H9 (cell line): Measurements from ENCODE around the gene LHPP. TPM values are rescaled to one million over a fixed set of nuclear protein-coding genes. Genes with fewer than 3 reads are reported as not detected.

ENCODE experiments used
- DNase-seq: peaks from one replicate; pipeline ENCODE4 v3.0.0-alpha.2; 2017
- H2AFZ ChIP-seq: one replicate; pipeline ENCODE4 v1.6.1; 2013; ENCODE audit warnings: mild to moderate bottlenecking, low read length, control low read depth, moderate library complexity
- H2AK5ac ChIP-seq: 2 replicates; pipeline ENCODE4 v1.6.1; 2013; ENCODE audit warnings: low read length, control low read depth, mixed read lengths; ENCODE audit not compliant: insufficient read length
- H2BK120ac ChIP-seq: one replicate; pipeline ENCODE4 v1.6.1; 2013; ENCODE audit warnings: low read depth, mild to moderate bottlenecking, low read length, control low read depth, inconsistent platforms; ENCODE audit not compliant: poor library complexity, severe bottlenecking
- H2BK12ac ChIP-seq: 2 replicates; pipeline ENCODE4 v1.6.1; 2013; ENCODE audit warnings: low read length, control low read depth, mixed read lengths, low read depth; ENCODE audit not compliant: insufficient read length
- H2BK15ac ChIP-seq: 2 replicates; pipeline ENCODE4 v1.6.1; 2013; ENCODE audit warnings: low read depth, low read length, control low read depth
- H2BK20ac ChIP-seq: one replicate; pipeline ENCODE4 v1.6.1; 2013; ENCODE audit warnings: low read depth, mild to moderate bottlenecking, low read length, control low read depth, inconsistent platforms; ENCODE audit not compliant: poor library complexity, severe bottlenecking
- H2BK5ac ChIP-seq: 2 replicates; pipeline ENCODE4 v1.6.1; 2013; ENCODE audit warnings: low read length, control low read depth, mixed read lengths; ENCODE audit not compliant: insufficient read length
- H3K14ac ChIP-seq: 2 replicates; pipeline ENCODE4 v1.6.1; 2013; ENCODE audit warnings: low read length, control low read depth; ENCODE audit not compliant: insufficient read depth
- H3K18ac ChIP-seq: 2 replicates; pipeline ENCODE4 v1.6.1; 2013; ENCODE audit warnings: low read depth, mild to moderate bottlenecking, mixed read lengths, low read length, control low read depth; ENCODE audit not compliant: insufficient read length
- H3K23ac ChIP-seq: 2 replicates; pipeline ENCODE4 v1.6.1; 2013; ENCODE audit warnings: low read length, control low read depth, mixed read lengths, low read depth; ENCODE audit not compliant: insufficient read length
- H3K23me2 ChIP-seq: 2 replicates; pipeline ENCODE4 v1.6.1; 2013; ENCODE audit warnings: low read depth, mild to moderate bottlenecking, mixed read lengths, low read length, control low read depth; ENCODE audit not compliant: insufficient read length, poor library complexity, severe bottlenecking
- H3K27ac ChIP-seq: 2 replicates; pipeline ENCODE4 v1.5.1; 2013; ENCODE audit warnings: low read length, control low read depth, mixed read lengths, low read depth; ENCODE audit not compliant: insufficient read length
- H3K27me3 ChIP-seq: 2 replicates; pipeline ENCODE4 v1.6.1; 2013; ENCODE audit warnings: low read length, control low read depth, inconsistent platforms; ENCODE audit not compliant: insufficient read depth
- H3K4ac ChIP-seq: 2 replicates; pipeline ENCODE4 v1.6.1; 2013; ENCODE audit warnings: low read depth, mild to moderate bottlenecking, control low read depth, inconsistent platforms, low read length, moderate library complexity
- H3K4me1 ChIP-seq: 2 replicates; pipeline ENCODE4 v1.6.1; 2013; ENCODE audit warnings: low read length, control low read depth, inconsistent platforms; ENCODE audit not compliant: insufficient read depth
- H3K4me2 ChIP-seq: 2 replicates; pipeline ENCODE4 v1.6.1; 2013; ENCODE audit warnings: low read length, control low read depth, mixed read lengths; ENCODE audit not compliant: insufficient read length, insufficient read depth
- H3K56ac ChIP-seq: 2 replicates; pipeline ENCODE4 v1.6.1; 2013; ENCODE audit warnings: low read depth, mild to moderate bottlenecking, mixed read lengths, low read length, control low read depth; ENCODE audit not compliant: insufficient read length
- H3K79me1 ChIP-seq: 2 replicates; pipeline ENCODE4 v1.6.1; 2013; ENCODE audit warnings: low read depth, mild to moderate bottlenecking, moderate library complexity, low read length, control low read depth, inconsistent platforms; ENCODE audit not compliant: insufficient read depth, poor library complexity, severe bottlenecking
- H3K79me2 ChIP-seq: 2 replicates; pipeline ENCODE4 v1.6.1; 2013; ENCODE audit warnings: low read length, control low read depth, inconsistent platforms; ENCODE audit not compliant: insufficient read depth
- H3K9ac ChIP-seq: 2 replicates; pipeline ENCODE4 v1.6.1; 2013; ENCODE audit warnings: low read length, control low read depth, mixed read lengths; ENCODE audit not compliant: insufficient read length; ENCODE audit errors: extremely low read depth
- H3K9me3 ChIP-seq: one replicate; pipeline ENCODE4 v1.6.1; 2013; ENCODE audit warnings: low read depth, low read length, inconsistent platforms; ENCODE audit not compliant: control insufficient read depth
- H3T11ph ChIP-seq: one replicate; pipeline ENCODE4 v1.6.1; 2013; ENCODE audit warnings: mild to moderate bottlenecking, low read length, control low read depth, inconsistent platforms
- H4K20me1 ChIP-seq: one replicate; pipeline ENCODE4 v1.6.1; 2013; ENCODE audit not compliant: control insufficient read depth, insufficient read length, insufficient read depth
- H4K5ac ChIP-seq: 2 replicates; pipeline ENCODE4 v1.6.1; 2013; ENCODE audit warnings: low read depth, mild to moderate bottlenecking, mixed read lengths, low read length, control low read depth; ENCODE audit not compliant: insufficient read length
- H4K8ac ChIP-seq: replicated peaks from 2 replicates; pipeline ENCODE4 v1.6.1; 2013; ENCODE audit warnings: low read length, control low read depth, mixed read lengths, low read depth; ENCODE audit not compliant: insufficient read length
- H4K91ac ChIP-seq: 2 replicates; pipeline ENCODE4 v1.6.1; 2013; ENCODE audit warnings: low read depth, mild to moderate bottlenecking, moderate library complexity, mixed read lengths, low read length, control low read depth; ENCODE audit not compliant: insufficient read length
- H3K27ac Mint-ChIP-seq, 3 experiments: 2 replicates in 2 of 3; 3 replicates in 1 of 3; pipeline ENCODE4 v1.8.0; 2020 to 2021; ENCODE audit warnings: mixed read lengths in 3 of 3, mild to moderate bottlenecking in 1 of 3, moderate library complexity in 1 of 3
- H3K27me3 Mint-ChIP-seq: 2 replicates; pipeline ENCODE4 v1.8.0; 2021; ENCODE audit warnings: low read depth, mild to moderate bottlenecking, moderate library complexity, mixed read lengths
- H3K36me3 Mint-ChIP-seq, 3 experiments: 2 replicates in 2 of 3; 3 replicates in 1 of 3; pipeline ENCODE4 v1.8.0; 2020 to 2021; ENCODE audit warnings: low read depth in 3 of 3, mixed read lengths in 3 of 3; ENCODE audit not compliant: insufficient read depth in 1 of 3
- H3K4me1 Mint-ChIP-seq, 2 experiments: 2 replicates each; pipeline ENCODE4 v1.8.0; 2020; ENCODE audit warnings: mixed read lengths in 2 of 2
- H3K4me3 Mint-ChIP-seq, 2 experiments: 2 replicates in 1 of 2; 3 replicates in 1 of 2; pipeline ENCODE4 v1.8.0; 2020 to 2021; ENCODE audit warnings: mild to moderate bottlenecking in 2 of 2, mixed read lengths in 2 of 2, moderate library complexity in 1 of 2
- H3K9me3 Mint-ChIP-seq, 2 experiments: 2 replicates in 1 of 2; 3 replicates in 1 of 2; pipeline ENCODE4 v1.8.0; 2020; ENCODE audit warnings: mild to moderate bottlenecking in 2 of 2, mixed read lengths in 2 of 2, moderate library complexity in 1 of 2
- WGBS: extraction: QIAGEN DNeasy Blood & Tissue Kit; methylation state at CpG from one replicate; pipeline ENCODE4 v1.1.7; 2013; ENCODE audit warnings: missing lambda C conversion rate, low lambda C conversion rate, mixed read lengths; ENCODE audit not compliant: insufficient read length; ENCODE audit errors: extremely low coverage; 5-methylcytosine and 5-hydroxymethylcytosine counted together
- total RNA-seq: library from RNA; stranded (reverse); gene quantifications from 2 replicates; pipeline ENCODE4 v1.2.1, GENCODE V29; 2021
- TF ChIP-seq, protein P1 (sequence below): fragments of 200-600 bp; sonication (generic); conservative IDR thresholded peaks from 3 replicates; pipeline ENCODE4 v1.8.0; 2021; ENCODE audit warnings: antibody characterized with exemption, mild to moderate bottlenecking

LHPP gene
- total RNA-seq, 1 experiment from 2014 or later, result 29.6 TPM

- no peaks in the 10 kb centered on the region; a peak in 2 of 5 replicates for H3K9me3 Mint-ChIP-seq
- no peaks in the 10 kb centered on the region for H3K9me3 ChIP-seq
- H3K27me3 Mint-ChIP-seq, result peaks cover 74% of the 10 kb centered on the region
- H3K4me2 ChIP-seq, result peak overlapping the region; percentile 72
- H3K36me3 Mint-ChIP-seq, result peaks cover 0 to 9% (median 0%) of the 10 kb centered on the region in 3 experiments; a peak in 2 of 7 replicates
- H3K27ac Mint-ChIP-seq, result peak overlapping the region in 2 of 3 experiments; percentile 30 to 91; a peak in 4 of 7 replicates
- H3K79me1 ChIP-seq, result no peaks in the 10 kb centered on the region
- no peak overlapping the region for H3K9ac ChIP-seq
- TF ChIP-seq, protein P1, sequence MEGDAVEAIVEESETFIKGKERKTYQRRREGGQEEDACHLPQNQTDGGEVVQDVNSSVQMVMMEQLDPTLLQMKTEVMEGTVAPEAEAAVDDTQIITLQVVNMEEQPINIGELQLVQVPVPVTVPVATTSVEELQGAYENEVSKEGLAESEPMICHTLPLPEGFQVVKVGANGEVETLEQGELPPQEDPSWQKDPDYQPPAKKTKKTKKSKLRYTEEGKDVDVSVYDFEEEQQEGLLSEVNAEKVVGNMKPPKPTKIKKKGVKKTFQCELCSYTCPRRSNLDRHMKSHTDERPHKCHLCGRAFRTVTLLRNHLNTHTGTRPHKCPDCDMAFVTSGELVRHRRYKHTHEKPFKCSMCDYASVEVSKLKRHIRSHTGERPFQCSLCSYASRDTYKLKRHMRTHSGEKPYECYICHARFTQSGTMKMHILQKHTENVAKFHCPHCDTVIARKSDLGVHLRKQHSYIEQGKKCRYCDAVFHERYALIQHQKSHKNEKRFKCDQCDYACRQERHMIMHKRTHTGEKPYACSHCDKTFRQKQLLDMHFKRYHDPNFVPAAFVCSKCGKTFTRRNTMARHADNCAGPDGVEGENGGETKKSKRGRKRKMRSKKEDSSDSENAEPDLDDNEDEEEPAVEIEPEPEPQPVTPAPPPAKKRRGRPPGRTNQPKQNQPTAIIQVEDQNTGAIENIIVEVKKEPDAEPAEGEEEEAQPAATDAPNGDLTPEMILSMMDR, result no peak
- H4K20me1 ChIP-seq, result no peaks in the 10 kb centered on the region
- no peak overlapping the region for H3K56ac ChIP-seq
- H3K27ac ChIP-seq, result no peak overlapping the region
- H3K4me1 Mint-ChIP-seq, result peaks cover 67 to 73% of the 10 kb centered on the region in 2 experiments
- no peak overlapping the region for H4K91ac ChIP-seq
- no peak overlapping the region for H3K18ac ChIP-seq
- no peak overlapping the region for H3K23ac ChIP-seq
- peak; percentile 59 for DNase-seq
- no peak overlapping the region for H2BK15ac ChIP-seq
- H3K14ac ChIP-seq, result no peak overlapping the region
- H3K4me3 Mint-ChIP-seq, result peak overlapping the region; percentile 67 to 85
- peaks cover 24% of the 10 kb centered on the region for H3K4me1 ChIP-seq
- no CpG with 5 or more reads among the region's 6 CpGs for WGBS
- no peak overlapping the region for H2BK12ac ChIP-seq
- H3K4ac ChIP-seq, result no peak overlapping the region
- no peak overlapping the region for H4K5ac ChIP-seq
- H3K27me3 ChIP-seq, result peaks cover 15% of the 10 kb centered on the region; the same call in 1 of the 2 replicates
- no peak overlapping the region for H2BK20ac ChIP-seq
- peaks cover 23% of the 10 kb centered on the region for H3K23me2 ChIP-seq
- no peak overlapping the region for H2AK5ac ChIP-seq
- H2AFZ ChIP-seq, result no peak overlapping the region
- H2BK120ac ChIP-seq, result no peak overlapping the region
- no peak overlapping the region for H3T11ph ChIP-seq
- no peak overlapping the region for H4K8ac ChIP-seq
- H2BK5ac ChIP-seq, result no peak overlapping the region
- no peaks in the 10 kb centered on the region for H3K79me2 ChIP-seq
These were observed 10.3 kb upstream of the LHPP start for GRCh38 chr10:124451276-124451675.
